Fibroblast of the aortic adventitia (primary cell): ENCODE data around the gene SLC6A11. TPM values are rescaled to one million over a fixed set of nuclear protein-coding genes. Genes with fewer than 3 reads are reported as not detected.
A peak's percentile ranks its signal among the peaks of the same experiment; 100 is the strongest.

ENCODE experiments used
- DNase-seq: peaks from one replicate; pipeline ENCODE4 v3.0.0-alpha.2; 2010; ENCODE audit warnings: low read depth
- H3K4me3 ChIP-seq: 2 replicates; pipeline ENCODE4 v1.5.1; 2011; ENCODE audit warnings: low read depth, mild to moderate bottlenecking, control low read depth, low read length, moderate library complexity
- CTCF ChIP-seq: IDR thresholded peaks from 2 replicates; pipeline ENCODE4 v1.5.1; 2011; ENCODE audit warnings: mild to moderate bottlenecking, low read length, control low read depth, inconsistent platforms; ENCODE audit not compliant: insufficient read depth
- total RNA-seq: library from RNA; depleted of rRNA; stranded (reverse); fragments of >200 nt; gene quantifications from 2 replicates; pipeline ENCODE4 v1.2.3, GENCODE V29; 2012; ENCODE audit warnings: low replicate concordance

Gene SLC6A11
- total RNA-seq, 1 donor = not detected

- DNase-seq = no peak
- H3K4me3 ChIP-seq = no peak overlapping the region
- peak; percentile 78 for TF ChIP-seq CTCF
Observed at GRCh38 chr3:10941972-10942371, 125.9 kb downstream of the SLC6A11 start.

GRCh38 chr3:10942690-10943205 is 126.7 kb downstream of the SLC6A11 start:
- no peak for TF ChIP-seq CTCF
- no peak for DNase-seq
- H3K4me3 ChIP-seq = no peak overlapping the region

GRCh38 chr3:10944866-10945265 is 128.8 kb downstream of the SLC6A11 start:
- no peak for TF ChIP-seq CTCF
- no peak overlapping the region for H3K4me3 ChIP-seq
- DNase-seq = no peak

GRCh38 chr3:10945683-10946287 is 129.8 kb downstream of the SLC6A11 start:
- no peak overlapping the region for H3K4me3 ChIP-seq
- peak; percentile 80 for TF ChIP-seq CTCF
- peak; percentile 47 for DNase-seq

- H3K4me3 ChIP-seq = no peak overlapping the region
- no peak for TF ChIP-seq CTCF
- no peak for DNase-seq
Observed at GRCh38 chr3:10946526-10946925, 130.5 kb downstream of the SLC6A11 start.

GRCh38 chr3:10948326-10948725 is 132.3 kb downstream of the SLC6A11 start:
- no peak for TF ChIP-seq CTCF
- H3K4me3 ChIP-seq = no peak overlapping the region
- no peak for DNase-seq

- no peak for TF ChIP-seq CTCF
- H3K4me3 ChIP-seq = no peak overlapping the region
- DNase-seq = no peak
Observed at GRCh38 chr3:10949197-10949596, 133.2 kb downstream of the SLC6A11 start.
